ENCODE results near the gene HSPA5.

- TF ChIP-seq, protein P1, sequence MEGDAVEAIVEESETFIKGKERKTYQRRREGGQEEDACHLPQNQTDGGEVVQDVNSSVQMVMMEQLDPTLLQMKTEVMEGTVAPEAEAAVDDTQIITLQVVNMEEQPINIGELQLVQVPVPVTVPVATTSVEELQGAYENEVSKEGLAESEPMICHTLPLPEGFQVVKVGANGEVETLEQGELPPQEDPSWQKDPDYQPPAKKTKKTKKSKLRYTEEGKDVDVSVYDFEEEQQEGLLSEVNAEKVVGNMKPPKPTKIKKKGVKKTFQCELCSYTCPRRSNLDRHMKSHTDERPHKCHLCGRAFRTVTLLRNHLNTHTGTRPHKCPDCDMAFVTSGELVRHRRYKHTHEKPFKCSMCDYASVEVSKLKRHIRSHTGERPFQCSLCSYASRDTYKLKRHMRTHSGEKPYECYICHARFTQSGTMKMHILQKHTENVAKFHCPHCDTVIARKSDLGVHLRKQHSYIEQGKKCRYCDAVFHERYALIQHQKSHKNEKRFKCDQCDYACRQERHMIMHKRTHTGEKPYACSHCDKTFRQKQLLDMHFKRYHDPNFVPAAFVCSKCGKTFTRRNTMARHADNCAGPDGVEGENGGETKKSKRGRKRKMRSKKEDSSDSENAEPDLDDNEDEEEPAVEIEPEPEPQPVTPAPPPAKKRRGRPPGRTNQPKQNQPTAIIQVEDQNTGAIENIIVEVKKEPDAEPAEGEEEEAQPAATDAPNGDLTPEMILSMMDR (conservative IDR thresholded peaks at IDR 0.05; ENCODE audit: low read depth, low read length), result no peak
- TF ChIP-seq SMC3 (IDR thresholded peaks at IDR 0.05; ENCODE audit: low read depth, low read length) (no peak), POLR2A (IDR thresholded peaks at IDR 0.05; ENCODE audit: low read depth, low read length) (no peak), RFX5 (IDR thresholded peaks at IDR 0.05; ENCODE audit: low read depth, low read length) (no peak), RAD21 (IDR thresholded peaks at IDR 0.05; ENCODE audit: low read length) (no peak), MAFK (IDR thresholded peaks at IDR 0.05; ENCODE audit: low read depth, low read length) (no peak), FOS (IDR thresholded peaks at IDR 0.05; ENCODE audit: low read depth, low read length) (no peak), MAZ (IDR thresholded peaks at IDR 0.05; ENCODE audit: borderline replicate concordance, low read depth, low read length) (no peak), RCOR1 (IDR thresholded peaks at IDR 0.05; ENCODE audit: insufficient replicate concordance, low read length) (no peak), ELK1 (IDR thresholded peaks at IDR 0.05; ENCODE audit: borderline replicate concordance, low read depth, low read length) (no peak), USF2 (IDR thresholded peaks at IDR 0.05; ENCODE audit: low read depth, low read length) (no peak), CEBPB (IDR thresholded peaks at IDR 0.05; ENCODE audit: low read depth, low read length) (no peak), MXI1 (IDR thresholded peaks at IDR 0.05; ENCODE audit: borderline replicate concordance, low read depth, low read length) (no peak), CHD1 (IDR thresholded peaks at IDR 0.05; ENCODE audit: low read depth, low read length) (no peak)
Measured at GRCh38 chr9:125269014-125269397, 27.9 kb upstream of the HSPA5 start.
